Peyer's patch (tissue), 4 donors: ENCODE data around the gene SMG6. TPM values are rescaled to one million over a fixed set of nuclear protein-coding genes. Genes with fewer than 3 reads are reported as not detected.

Experiments used
- DNase-seq, 3 donors: peaks; one replicate each; pipeline ENCODE4 v3.0.0-alpha.2; 2017 to 2019
- H3K27ac ChIP-seq, 4 donors: fragments of 200-600 bp; sonication (generic); one replicate each; pipeline ENCODE4 v1.5.1; 2016 to 2019
- H3K27me3 ChIP-seq, 2 donors: fragments of 200-600 bp; sonication (generic); one replicate each; pipeline ENCODE4 v1.5.1; 2019
- H3K36me3 ChIP-seq, 3 donors: fragments of 200-600 bp; sonication (generic); one replicate each; pipeline ENCODE4 v1.5.1; 2016 to 2019
- H3K4me1 ChIP-seq, 4 donors: fragments of 200-600 bp; sonication (generic); one replicate each; pipeline ENCODE4 v1.5.1; 2016 to 2019
- H3K4me3 ChIP-seq, 4 donors: fragments of 200-600 bp; sonication (generic); 1 replicate in 3 of 4; 2 replicates in 1 of 4; pipeline ENCODE4 v1.5.1; 2016 to 2019; ENCODE audit warnings: mild to moderate bottlenecking in 1 of 4
- H3K9me3 ChIP-seq, 4 donors: fragments of 200-600 bp; sonication (generic); one replicate each; pipeline ENCODE4 v1.5.1; 2016 to 2019; ENCODE audit warnings: mild to moderate bottlenecking in 1 of 4
- POLR2A ChIP-seq, 2 donors: fragments of 450-650 bp; IDR thresholded peaks; one replicate each; pipeline ENCODE4 v1.5.1; 2017; ENCODE audit warnings: antibody characterized with exemption in 2 of 2, mild to moderate bottlenecking in 2 of 2, moderate library complexity in 2 of 2
- total RNA-seq, 4 donors: library from RNA; depleted of rRNA; stranded (reverse); fragments of >200 nt; gene quantifications; one replicate each; pipeline ENCODE4 v1.1.0, GENCODE V29; 2016
- TF ChIP-seq, protein P1 (sequence below), 6 experiments: fragments of 450-650 bp in 4 of 6; fragments of 200-600 bp in 2 of 6; sonication (generic) in 1 of 6; IDR thresholded peaks; one replicate each; pipeline ENCODE4 v1.5.1; 2017 to 2019; ENCODE audit warnings: antibody characterized with exemption in 6 of 6, mild to moderate bottlenecking in 3 of 6, moderate library complexity in 1 of 6

Gene SMG6
- total RNA-seq, 4 donors from 2014 or later, result 33.3 to 139 (median 67.4) TPM

DNA sequence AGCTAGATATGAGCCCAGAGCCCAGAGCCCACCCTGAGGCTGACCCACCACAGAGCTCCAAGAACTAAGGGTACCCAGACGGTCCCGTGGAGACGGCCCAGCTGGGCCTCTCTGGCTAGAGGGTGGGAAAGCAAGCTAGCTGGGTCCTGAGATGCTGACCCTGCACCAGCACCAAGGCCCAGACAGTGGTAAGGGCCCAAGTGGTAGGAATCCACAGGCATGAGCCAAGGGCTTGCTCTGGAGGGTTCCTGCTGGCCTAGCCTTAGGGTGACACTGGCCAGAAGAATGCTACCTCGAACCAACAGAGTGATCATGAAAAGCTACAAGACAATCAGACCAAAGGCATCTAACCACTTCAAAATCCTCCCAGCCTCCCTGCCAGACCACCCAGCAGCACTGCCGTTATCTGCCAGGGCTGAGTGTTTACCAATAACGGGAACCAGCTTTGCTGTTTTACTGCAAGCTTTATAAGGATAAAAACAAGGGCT, 235.5 kb downstream of the SMG6 start:
- peak overlapping the region; percentile 58 to 96 (median 94) for H3K27ac ChIP-seq
- H3K36me3 ChIP-seq, result peaks cover 0 to 12% (median 0%) of the 10 kb centered on the region in 3 donors
- H3K27me3 ChIP-seq, result no peaks in the 10 kb centered on the region
- peaks cover 2 to 66% (median 35%) of the 10 kb centered on the region in 4 donors for H3K4me1 ChIP-seq
- H3K9me3 ChIP-seq, result no peaks in the 10 kb centered on the region
- TF ChIP-seq, protein P1, sequence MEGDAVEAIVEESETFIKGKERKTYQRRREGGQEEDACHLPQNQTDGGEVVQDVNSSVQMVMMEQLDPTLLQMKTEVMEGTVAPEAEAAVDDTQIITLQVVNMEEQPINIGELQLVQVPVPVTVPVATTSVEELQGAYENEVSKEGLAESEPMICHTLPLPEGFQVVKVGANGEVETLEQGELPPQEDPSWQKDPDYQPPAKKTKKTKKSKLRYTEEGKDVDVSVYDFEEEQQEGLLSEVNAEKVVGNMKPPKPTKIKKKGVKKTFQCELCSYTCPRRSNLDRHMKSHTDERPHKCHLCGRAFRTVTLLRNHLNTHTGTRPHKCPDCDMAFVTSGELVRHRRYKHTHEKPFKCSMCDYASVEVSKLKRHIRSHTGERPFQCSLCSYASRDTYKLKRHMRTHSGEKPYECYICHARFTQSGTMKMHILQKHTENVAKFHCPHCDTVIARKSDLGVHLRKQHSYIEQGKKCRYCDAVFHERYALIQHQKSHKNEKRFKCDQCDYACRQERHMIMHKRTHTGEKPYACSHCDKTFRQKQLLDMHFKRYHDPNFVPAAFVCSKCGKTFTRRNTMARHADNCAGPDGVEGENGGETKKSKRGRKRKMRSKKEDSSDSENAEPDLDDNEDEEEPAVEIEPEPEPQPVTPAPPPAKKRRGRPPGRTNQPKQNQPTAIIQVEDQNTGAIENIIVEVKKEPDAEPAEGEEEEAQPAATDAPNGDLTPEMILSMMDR (IDR thresholded peaks at IDR 0.05), result no peak
- no peak for TF ChIP-seq POLR2A (IDR thresholded peaks at IDR 0.05)
- H3K4me3 ChIP-seq, result no peak overlapping the region
- DNase-seq, result no peak

DNA sequence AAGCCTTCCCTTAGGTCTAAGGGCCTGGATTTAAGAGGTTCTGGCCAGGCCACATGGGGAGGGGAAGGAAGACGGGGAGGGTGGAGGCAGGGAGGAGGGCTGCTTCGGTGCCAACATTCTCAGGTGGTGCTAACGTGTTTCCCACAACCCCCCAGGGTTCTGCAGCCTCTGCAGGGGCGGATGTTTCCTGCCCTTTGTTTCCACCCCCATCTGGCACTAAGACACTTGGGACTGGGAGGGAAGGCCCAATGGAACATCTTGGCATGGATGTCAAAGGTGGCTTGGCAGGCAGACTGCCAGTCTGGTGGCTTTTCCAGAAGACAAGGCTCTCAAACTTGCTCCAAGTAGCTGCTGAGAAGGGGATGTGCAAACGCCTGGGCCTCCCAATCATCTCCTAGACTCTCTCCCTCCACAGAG, 236.0 kb downstream of the SMG6 start:
- H3K4me3 ChIP-seq, result no peak overlapping the region
- peak overlapping the region; percentile 50 to 96 (median 94) for H3K27ac ChIP-seq
- TF ChIP-seq, protein P1 (IDR thresholded peaks at IDR 0.05), result no peak
- no peak for TF ChIP-seq POLR2A (IDR thresholded peaks at IDR 0.05)
- no peaks in the 10 kb centered on the region for H3K9me3 ChIP-seq
- H3K36me3 ChIP-seq, result peaks cover 0 to 12% (median 0%) of the 10 kb centered on the region in 3 donors
- DNase-seq, result no peak
- no peaks in the 10 kb centered on the region for H3K27me3 ChIP-seq
- peaks cover 2 to 71% (median 39%) of the 10 kb centered on the region in 4 donors for H3K4me1 ChIP-seq

DNA sequence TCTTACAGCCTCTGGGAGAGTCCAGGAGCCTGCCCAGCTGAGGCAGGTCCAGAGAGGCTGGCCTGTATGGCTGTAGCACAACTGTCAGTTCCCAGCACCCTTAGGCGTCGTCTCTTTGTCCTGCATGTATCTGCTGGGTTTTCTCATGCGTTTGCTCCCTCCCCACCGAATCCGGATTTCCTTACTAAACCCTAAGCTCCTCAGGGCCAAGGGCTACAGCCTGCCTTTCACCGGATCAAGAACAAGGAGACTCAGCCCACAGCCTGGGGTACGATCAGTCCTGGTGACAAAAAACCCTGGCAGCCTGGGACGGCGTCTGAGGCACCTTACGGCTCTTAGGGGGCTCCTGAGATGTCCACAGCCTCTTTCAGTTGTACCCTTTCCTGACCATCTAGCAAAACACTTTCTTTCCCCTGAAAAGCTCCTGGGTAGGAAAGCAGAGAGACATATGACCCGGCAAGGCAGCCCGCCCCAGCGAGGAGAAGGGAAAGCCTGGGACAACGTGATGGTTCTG, 236.5 kb downstream of the SMG6 start:
- Histone ChIP-seq H3K36me3 (peaks cover 0 to 12% (median 0%) of the 10 kb centered on the region in 3 donors), H3K27me3 (no peaks in the 10 kb centered on the region), H3K4me3 (no peak overlapping the region), H3K27ac (peak overlapping the region; percentile 50 to 96 (median 94)), H3K9me3 (no peaks in the 10 kb centered on the region), H3K4me1 (peaks cover 2 to 76% (median 41%) of the 10 kb centered on the region in 4 donors)
- no peak for TF ChIP-seq POLR2A (IDR thresholded peaks at IDR 0.05)
- TF ChIP-seq, protein P1 (IDR thresholded peaks at IDR 0.05), result no peak
- no peak for DNase-seq

DNA sequence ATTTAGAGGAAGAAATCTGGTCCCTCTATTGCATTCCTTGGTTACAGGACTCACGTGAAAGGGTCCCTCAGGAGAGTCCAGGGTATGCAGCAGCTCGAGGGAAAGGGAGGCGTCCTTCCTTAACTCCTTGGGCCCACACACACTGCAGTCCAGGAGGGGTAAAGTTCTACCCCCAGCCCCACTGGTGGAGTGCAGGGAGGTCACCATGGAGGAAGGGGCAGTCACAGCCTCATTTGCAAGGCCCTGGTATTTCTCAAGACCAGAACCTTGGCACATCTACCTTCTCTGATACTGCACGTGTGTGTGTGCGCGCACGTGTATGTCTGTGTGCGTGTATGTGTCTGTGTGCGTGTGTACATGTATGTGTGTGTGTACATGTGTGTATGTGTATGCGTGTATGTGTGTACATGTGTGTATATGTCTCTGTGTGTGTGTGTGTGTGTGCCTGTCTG, 237.6 kb downstream of the SMG6 start:
- peaks cover 2 to 86% (median 39%) of the 10 kb centered on the region in 4 donors for H3K4me1 ChIP-seq
- DNase-seq, result no peak
- H3K27ac ChIP-seq, result peak overlapping the region; percentile 88 to 96 (median 94)
- H3K4me3 ChIP-seq, result no peak overlapping the region
- TF ChIP-seq, protein P1 (IDR thresholded peaks at IDR 0.05), result no peak
- no peak for TF ChIP-seq POLR2A (IDR thresholded peaks at IDR 0.05)
- H3K27me3 ChIP-seq, result no peaks in the 10 kb centered on the region
- peaks cover 0 to 12% (median 0%) of the 10 kb centered on the region in 3 donors for H3K36me3 ChIP-seq
- H3K9me3 ChIP-seq, result no peaks in the 10 kb centered on the region

DNA sequence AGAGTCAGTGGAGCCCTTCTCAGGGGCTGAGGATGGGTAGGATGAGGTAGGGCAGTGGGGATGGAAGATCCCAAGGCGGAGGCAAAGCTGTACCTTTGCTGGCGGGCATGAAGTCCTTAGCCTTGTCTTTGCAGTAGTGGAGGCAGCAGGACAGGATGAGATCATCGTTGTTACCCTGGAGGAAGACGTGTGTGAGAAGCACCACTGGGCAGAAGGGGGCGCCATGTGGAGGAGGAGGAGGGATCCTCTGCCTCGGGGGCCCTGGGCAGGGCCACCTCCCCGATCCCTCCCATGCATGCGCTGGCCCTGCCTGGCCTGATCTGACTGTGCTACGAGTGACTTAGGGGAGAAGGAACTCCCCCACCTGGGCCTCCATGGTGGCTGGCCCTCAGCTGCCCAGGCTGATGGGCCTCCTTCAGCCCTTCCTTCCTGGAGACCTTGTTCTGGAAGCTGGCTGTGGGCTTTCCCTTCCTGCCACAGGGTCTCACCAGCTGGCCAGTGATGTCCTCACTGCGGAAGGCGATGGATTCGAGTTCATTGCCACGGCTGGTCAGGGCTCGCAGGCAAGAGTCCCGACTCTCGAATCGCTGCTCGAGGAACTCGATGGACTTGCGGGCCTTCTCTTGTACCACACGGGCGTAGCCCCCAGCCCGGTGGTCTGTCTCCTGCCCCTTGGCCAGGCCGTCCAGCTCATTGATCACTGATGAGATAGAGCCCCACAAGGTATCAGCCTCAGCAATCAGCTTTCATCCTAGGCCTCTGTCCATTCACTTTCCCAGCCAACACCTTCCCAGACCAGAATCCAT, 238.4 kb downstream of the SMG6 start:
- peak in 1 of 3 donors; percentile 68 for DNase-seq
- peaks cover 0 to 12% (median 0%) of the 10 kb centered on the region in 3 donors for H3K36me3 ChIP-seq

More for the DNA sequence above, 238.4 kb downstream of the SMG6 start:
- Histone ChIP-seq H3K4me1 (peaks cover 2 to 89% (median 31%) of the 10 kb centered on the region in 4 donors), H3K27ac (peak overlapping the region; percentile 88 to 96 (median 94)), H3K4me3 (no peak overlapping the region), H3K9me3 (no peaks in the 10 kb centered on the region), H3K27me3 (no peaks in the 10 kb centered on the region)
- TF ChIP-seq, protein P1 (IDR thresholded peaks at IDR 0.05), result peak in 4 of 6 experiments; percentile 13 to 42 (median 39)
- TF ChIP-seq POLR2A (IDR thresholded peaks at IDR 0.05), result no peak
